GM12878 (cell line): ENCODE data around the gene VPS25. TPM values are rescaled to one million over a fixed set of nuclear protein-coding genes. Genes with fewer than 3 reads are reported as not detected.
A peak's percentile ranks its signal among the peaks of the same experiment; 100 is the strongest.

Experiments
- BHLHE40 ChIP-seq, 2 experiments: fragments of 450-650 bp in 1 of 2; IDR thresholded peaks; 2 replicates each; pipeline ENCODE4 v1.6.1; 2011 to 2017; ENCODE audit warnings: low read depth in 2 of 2, borderline replicate concordance in 1 of 2, improper control_type of control experiment in 1 of 2, low read length in 1 of 2, mild to moderate bottlenecking in 1 of 2
- SIN3A ChIP-seq: IDR thresholded peaks from 2 replicates; pipeline ENCODE4 v1.6.1; 2012; ENCODE audit warnings: low read depth, low read length, improper control_type of control experiment
- polyA plus RNA-seq, 11 experiments: library from polyadenylated mRNA; depleted of rRNA in 4 of 11; unstranded in 6 of 11; stranded (reverse) in 5 of 11; fragments of >200 nt; fragmentation: Nextera tagmentation in 4 of 11; fragmentation: Illumina TruSeq in 1 of 11; extraction: Ambion mirVana in 4 of 11; extraction: Trizol in 1 of 11; gene quantifications; 1 replicate in 1 of 11; 2 replicates in 10 of 11; pipeline versions ENCODE4 v1.2.1 to v1.2.3, GENCODE V29; 2011 to 2016; ENCODE audit warnings: inconsistent platforms in 2 of 11, missing spikeins in 2 of 11, low read depth in 1 of 11
- total RNA-seq, 4 experiments: library from RNA; depleted of rRNA in 3 of 4; stranded (reverse); fragments of >200 nt in 3 of 4; fragmentation: Illumina TruSeq in 1 of 4; extraction: Trizol in 1 of 4; gene quantifications; 2 replicates each; pipeline versions ENCODE4 v1.2.1 to v1.2.3, GENCODE V29; 2013 to 2021
- TF ChIP-seq, protein P1 (sequence below), 3 experiments: IDR thresholded peaks in 2 of 3; conservative IDR thresholded peaks in 1 of 3; 2 replicates each; pipeline ENCODE4 v1.5.1; 2011; ENCODE audit warnings: low read depth in 3 of 3, low read length in 3 of 3, mild to moderate bottlenecking in 3 of 3, control low read depth in 2 of 3, moderate library complexity in 2 of 3, inconsistent platforms in 1 of 3, mixed read lengths in 1 of 3; ENCODE audit not compliant: control insufficient read depth in 2 of 3, insufficient read depth in 1 of 3; ENCODE audit errors: extremely low read depth in 1 of 3
- TF ChIP-seq, protein P2 (sequence below): fragments of 450-650 bp; IDR thresholded peaks from 2 replicates; pipeline ENCODE4 v1.6.1; 2016; ENCODE audit warnings: mild to moderate bottlenecking, moderate library complexity, borderline replicate concordance

The VPS25 gene
- total and polyA plus RNA-seq, 10 of the 15 experiments (the other 5 are each of a cell fraction or from before 2014, with no cell fraction given): 92.7 to 185 (median 136) TPM

DNA sequence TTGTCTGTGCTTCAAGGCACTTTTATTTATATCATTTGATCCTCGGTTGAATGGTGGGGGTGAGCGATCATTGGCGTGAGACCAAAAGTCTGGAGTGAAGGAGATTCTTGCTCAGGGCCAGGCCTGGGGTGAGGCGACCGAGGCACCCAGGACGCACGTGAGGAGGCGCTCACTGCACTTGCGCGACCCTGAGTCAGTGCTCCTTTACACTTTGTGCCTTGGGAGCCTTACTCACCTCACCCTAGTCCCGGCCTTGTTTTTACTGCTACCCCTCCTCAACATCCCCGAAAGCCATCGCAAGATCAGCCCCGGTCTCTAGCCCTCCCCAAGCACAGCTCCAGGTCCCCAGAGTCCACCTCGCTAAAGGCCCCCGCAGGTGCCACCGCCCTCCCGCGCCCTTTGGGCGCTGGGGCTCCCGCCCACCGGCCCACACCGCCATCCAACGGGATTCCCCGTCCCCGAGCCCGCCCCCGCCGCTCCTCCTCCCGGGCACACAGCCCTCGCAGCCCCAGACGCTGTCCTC, 28.9 kb upstream of the VPS25 start (continued):
- TF ChIP-seq, protein P1, sequence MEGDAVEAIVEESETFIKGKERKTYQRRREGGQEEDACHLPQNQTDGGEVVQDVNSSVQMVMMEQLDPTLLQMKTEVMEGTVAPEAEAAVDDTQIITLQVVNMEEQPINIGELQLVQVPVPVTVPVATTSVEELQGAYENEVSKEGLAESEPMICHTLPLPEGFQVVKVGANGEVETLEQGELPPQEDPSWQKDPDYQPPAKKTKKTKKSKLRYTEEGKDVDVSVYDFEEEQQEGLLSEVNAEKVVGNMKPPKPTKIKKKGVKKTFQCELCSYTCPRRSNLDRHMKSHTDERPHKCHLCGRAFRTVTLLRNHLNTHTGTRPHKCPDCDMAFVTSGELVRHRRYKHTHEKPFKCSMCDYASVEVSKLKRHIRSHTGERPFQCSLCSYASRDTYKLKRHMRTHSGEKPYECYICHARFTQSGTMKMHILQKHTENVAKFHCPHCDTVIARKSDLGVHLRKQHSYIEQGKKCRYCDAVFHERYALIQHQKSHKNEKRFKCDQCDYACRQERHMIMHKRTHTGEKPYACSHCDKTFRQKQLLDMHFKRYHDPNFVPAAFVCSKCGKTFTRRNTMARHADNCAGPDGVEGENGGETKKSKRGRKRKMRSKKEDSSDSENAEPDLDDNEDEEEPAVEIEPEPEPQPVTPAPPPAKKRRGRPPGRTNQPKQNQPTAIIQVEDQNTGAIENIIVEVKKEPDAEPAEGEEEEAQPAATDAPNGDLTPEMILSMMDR (IDR thresholded peaks at IDR 0.05 in 2 of 3, conservative IDR thresholded peaks at IDR 0.05 in 1 of 3; ENCODE audit: control insufficient read depth in 2 of 3, extremely low read depth in 1 of 3, insufficient read depth in 1 of 3, low read depth in 3 of 3, low read length in 3 of 3): peak in 1 of 3 experiments; percentile 20; a peak in 1 of 6 replicates
- peak; percentile 97 to 98 for TF ChIP-seq BHLHE40 (IDR thresholded peaks at IDR 0.05; ENCODE audit: borderline replicate concordance in 1 of 2, low read depth in 2 of 2, low read length in 1 of 2)
- TF ChIP-seq SIN3A: peak; percentile 56; the same call in 1 of the 2 replicates
- TF ChIP-seq, protein P2, sequence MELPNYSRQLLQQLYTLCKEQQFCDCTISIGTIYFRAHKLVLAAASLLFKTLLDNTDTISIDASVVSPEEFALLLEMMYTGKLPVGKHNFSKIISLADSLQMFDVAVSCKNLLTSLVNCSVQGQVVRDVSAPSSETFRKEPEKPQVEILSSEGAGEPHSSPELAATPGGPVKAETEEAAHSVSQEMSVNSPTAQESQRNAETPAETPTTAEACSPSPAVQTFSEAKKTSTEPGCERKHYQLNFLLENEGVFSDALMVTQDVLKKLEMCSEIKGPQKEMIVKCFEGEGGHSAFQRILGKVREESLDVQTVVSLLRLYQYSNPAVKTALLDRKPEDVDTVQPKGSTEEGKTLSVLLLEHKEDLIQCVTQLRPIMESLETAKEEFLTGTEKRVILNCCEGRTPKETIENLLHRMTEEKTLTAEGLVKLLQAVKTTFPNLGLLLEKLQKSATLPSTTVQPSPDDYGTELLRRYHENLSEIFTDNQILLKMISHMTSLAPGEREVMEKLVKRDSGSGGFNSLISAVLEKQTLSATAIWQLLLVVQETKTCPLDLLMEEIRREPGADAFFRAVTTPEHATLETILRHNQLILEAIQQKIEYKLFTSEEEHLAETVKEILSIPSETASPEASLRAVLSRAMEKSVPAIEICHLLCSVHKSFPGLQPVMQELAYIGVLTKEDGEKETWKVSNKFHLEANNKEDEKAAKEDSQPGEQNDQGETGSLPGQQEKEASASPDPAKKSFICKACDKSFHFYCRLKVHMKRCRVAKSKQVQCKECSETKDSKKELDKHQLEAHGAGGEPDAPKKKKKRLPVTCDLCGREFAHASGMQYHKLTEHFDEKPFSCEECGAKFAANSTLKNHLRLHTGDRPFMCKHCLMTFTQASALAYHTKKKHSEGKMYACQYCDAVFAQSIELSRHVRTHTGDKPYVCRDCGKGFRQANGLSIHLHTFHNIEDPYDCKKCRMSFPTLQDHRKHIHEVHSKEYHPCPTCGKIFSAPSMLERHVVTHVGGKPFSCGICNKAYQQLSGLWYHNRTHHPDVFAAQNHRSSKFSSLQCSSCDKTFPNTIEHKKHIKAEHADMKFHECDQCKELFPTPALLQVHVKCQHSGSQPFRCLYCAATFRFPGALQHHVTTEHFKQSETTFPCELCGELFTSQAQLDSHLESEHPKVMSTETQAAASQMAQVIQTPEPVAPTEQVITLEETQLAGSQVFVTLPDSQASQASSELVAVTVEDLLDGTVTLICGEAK: peak; percentile 4; the same call in 1 of the 2 replicates
